Activated CD4-positive, alpha-beta T cell treated with anti-CD3 and anti-CD28 coated beads for 36 hours (primary cell): ENCODE results near the gene MYO1B. TPM values are rescaled to one million over a fixed set of nuclear protein-coding genes. Genes with fewer than 3 reads are reported as not detected.

ENCODE experiments used
- ATAC-seq: fragments of 200-7000 bp; cut with Tn5 transposase; one replicate; pipeline ENCODE4 v1.10.0; 2021; ENCODE audit warnings: mild to moderate bottlenecking, moderate library complexity
- CTCF ChIA-PET: fragments of 350-600 bp; sonication (Branson Sonifier 250); formaldehyde crosslinking; loops from one replicate; lab custom pipeline; 2021; ENCODE audit warnings: antibody characterized with exemption; lab: Charles Lee
- POLR2A ChIA-PET: fragments of 350-600 bp; sonication (Branson Sonifier 250); formaldehyde crosslinking; loops from one replicate; lab custom pipeline; 2021; ENCODE audit warnings: antibody characterized with exemption, inconsistent platforms; lab: Charles Lee
- DNase-seq: peaks from one replicate; pipeline ENCODE4 v3.0.0-alpha.2; 2020
- H3K27ac Mint-ChIP-seq: one replicate; pipeline ENCODE4 v1.8.0; 2021; ENCODE audit warnings: mixed read lengths
- H3K27me3 Mint-ChIP-seq: one replicate; pipeline ENCODE4 v1.8.0; 2021; ENCODE audit warnings: mixed read lengths
- H3K36me3 Mint-ChIP-seq: one replicate; pipeline ENCODE4 v1.8.0; 2021; ENCODE audit warnings: low read depth, mixed read lengths
- H3K4me1 Mint-ChIP-seq: one replicate; pipeline ENCODE4 v1.8.0; 2021; ENCODE audit warnings: mixed read lengths
- H3K4me3 Mint-ChIP-seq: one replicate; pipeline ENCODE4 v1.8.0; 2021; ENCODE audit warnings: mild to moderate bottlenecking, moderate library complexity, mixed read lengths
- H3K9me3 Mint-ChIP-seq: one replicate; pipeline ENCODE4 v1.8.0; 2021; ENCODE audit warnings: low read depth, mixed read lengths
- intact Hi-C, 2 experiments: fragments of 100-400 bp; cut with DNase I in 1 of 2; cut with micrococcal nuclease in 1 of 2; formaldehyde crosslinking; loops; one replicate each; pipeline versions ENCODE4 v1.14.2 to v1.15.1; 2022 to 2024; cut with DNase I, micrococcal nuclease
- total RNA-seq, 2 experiments: library from RNA; stranded (reverse); gene quantifications; one replicate each; pipeline ENCODE4 v1.2.3, GENCODE V29; 2021

MYO1B gene
- total RNA-seq, 2 experiments from 2014 or later, result 29.7 to 36.7 TPM

DNA sequence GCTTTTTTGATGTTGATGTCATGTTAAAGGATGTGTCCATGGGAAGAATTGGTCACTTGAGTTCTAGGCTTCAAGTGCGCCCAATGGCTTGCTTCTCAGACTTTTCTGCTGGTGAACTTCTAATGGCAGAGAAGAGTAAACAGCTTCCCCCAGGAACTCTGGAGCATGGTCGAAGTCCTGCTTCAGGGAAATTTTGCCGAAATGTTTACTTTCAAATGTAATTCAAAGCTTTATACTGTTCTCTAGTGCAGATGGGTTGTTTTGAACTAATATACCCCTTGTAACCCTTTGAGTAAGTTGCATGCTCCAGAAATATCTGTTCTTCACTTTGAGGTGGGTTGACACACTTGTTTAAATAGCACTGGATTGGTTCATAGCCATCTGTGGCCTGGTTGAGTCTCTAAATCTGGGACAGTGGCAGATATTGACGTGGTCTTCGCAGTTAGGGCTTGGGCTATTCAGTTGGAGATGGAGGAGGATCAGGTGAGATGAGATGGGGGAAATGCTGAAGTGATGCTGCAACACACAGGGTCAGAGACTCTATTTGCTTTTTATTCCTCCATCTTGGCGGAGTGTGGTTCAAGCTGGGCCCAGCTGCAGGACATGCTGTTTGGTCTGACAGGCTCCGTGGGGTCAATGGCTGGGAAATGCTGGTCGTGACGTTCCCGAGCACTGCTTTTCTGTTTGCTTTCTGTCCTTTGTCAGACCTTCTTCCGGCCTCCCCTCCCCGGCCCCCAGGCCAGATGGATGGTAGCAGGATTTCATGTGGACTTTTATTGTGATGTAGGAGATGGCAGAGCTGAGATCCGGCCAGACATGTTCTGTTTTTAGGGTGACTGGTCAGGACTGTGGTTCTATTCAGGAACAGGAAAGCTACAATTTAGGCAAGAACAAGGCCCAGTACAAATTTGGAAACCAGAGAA is 35.9 kb downstream of the MYO1B start:
- no peak overlapping the region for H3K27ac Mint-ChIP-seq
- no peaks in the 10 kb centered on the region for H3K9me3 Mint-ChIP-seq
- H3K36me3 Mint-ChIP-seq, result no peaks in the 10 kb centered on the region
- no peak for ATAC-seq
- no peaks in the 10 kb centered on the region for H3K27me3 Mint-ChIP-seq
- H3K4me3 Mint-ChIP-seq, result no peak overlapping the region
- DNase-seq, result no peak
- no peaks in the 10 kb centered on the region for H3K4me1 Mint-ChIP-seq
- CTCF ChIA-PET, result interaction anchor here (0.6 kb wide), 1 partner anchor 258 kb away, joined by 4 read pairs; no protein-coding TSS in a partner anchor
- POLR2A ChIA-PET, result no interaction called here
- intact Hi-C loops, result no loop called here

DNA sequence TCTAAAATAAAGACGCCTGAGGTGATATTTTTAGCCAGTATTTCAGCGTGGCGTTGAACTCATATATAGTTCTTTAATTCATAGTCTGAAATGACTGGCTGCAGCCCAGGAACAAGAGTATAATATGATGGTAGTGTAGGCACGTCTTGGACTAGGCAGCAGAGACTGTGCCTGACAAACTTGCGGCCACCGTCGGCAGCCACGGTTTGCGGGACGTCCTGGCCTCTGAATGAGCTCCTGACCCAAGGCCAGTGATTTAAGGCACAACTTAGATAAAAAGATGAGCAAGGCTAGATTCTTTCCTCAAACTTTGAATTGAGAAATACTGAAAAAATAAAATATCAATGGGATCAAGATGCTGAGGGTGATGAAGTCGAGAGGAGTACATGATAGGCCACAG is 40.0 kb downstream of the MYO1B start:
- ATAC-seq (no peak), DNase-seq (no peak)
- CTCF ChIA-PET, result interaction anchor here (0.6 kb wide), 1 partner anchor 63 kb away, joined by 3 read pairs; no protein-coding TSS in a partner anchor
- POLR2A ChIA-PET, result no interaction called here
- Mint-ChIP-seq H3K4me1 (no peaks in the 10 kb centered on the region), H3K27ac (no peak overlapping the region), H3K4me3 (no peak overlapping the region), H3K36me3 (no peaks in the 10 kb centered on the region), H3K9me3 (no peaks in the 10 kb centered on the region), H3K27me3 (no peaks in the 10 kb centered on the region)
- intact Hi-C loops, result no loop called here

DNA sequence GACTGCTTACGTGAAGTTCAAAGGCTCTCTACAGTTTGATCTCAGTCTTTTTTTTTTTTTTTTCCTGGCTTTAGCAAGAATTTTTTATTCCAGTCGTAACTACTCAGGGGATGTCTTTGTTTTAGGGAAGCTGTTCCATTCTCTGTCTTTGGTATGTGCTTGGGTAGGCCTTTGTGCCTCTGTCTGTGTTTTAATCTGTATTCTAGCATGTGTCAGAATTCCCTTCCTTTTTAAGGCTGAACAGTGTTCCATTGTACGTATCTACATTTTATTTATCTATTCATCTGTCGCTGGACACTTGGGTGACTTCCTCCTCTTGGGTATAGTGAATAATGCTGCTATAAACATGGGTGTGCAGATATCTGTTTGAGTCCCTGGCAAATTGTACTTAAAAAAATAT is 42.6 kb downstream of the MYO1B start:
- no peaks in the 10 kb centered on the region for H3K4me1 Mint-ChIP-seq
- intact Hi-C loops, result no loop called here
- no peak overlapping the region for H3K4me3 Mint-ChIP-seq
- POLR2A ChIA-PET, result no interaction called here
- CTCF ChIA-PET, result interaction anchor here (0.6 to 1.4 kb wide), 5 partner anchors 9 to 311 kb away, joined by 3 to 4 read pairs (median 3); no protein-coding TSS in a partner anchor
- no peaks in the 10 kb centered on the region for H3K9me3 Mint-ChIP-seq
- H3K36me3 Mint-ChIP-seq, result no peaks in the 10 kb centered on the region
- no peak overlapping the region for H3K27ac Mint-ChIP-seq
- ATAC-seq (no peak), DNase-seq (no peak)
- H3K27me3 Mint-ChIP-seq, result no peaks in the 10 kb centered on the region

DNA sequence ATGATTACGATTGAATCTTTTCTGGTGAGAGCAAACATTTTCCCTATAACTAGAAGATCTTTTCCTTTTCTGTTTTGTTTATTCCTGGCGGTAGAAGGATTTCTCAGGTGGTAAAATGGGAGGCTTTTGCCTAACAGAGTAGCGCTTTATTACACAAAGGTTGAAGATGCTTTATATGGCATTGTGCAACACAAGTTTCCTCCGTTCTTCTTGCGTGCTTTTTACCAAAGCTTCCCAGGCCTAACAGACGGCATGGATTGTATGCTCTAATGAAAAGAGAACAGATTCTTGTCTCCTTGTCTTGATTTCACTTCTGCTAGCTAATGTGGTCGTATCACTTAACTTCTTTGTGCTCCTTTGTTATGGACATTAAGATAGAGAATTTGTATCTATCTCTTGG is 43.8 kb downstream of the MYO1B start:
- Mint-ChIP-seq H3K27ac (no peak overlapping the region), H3K27me3 (no peaks in the 10 kb centered on the region), H3K4me1 (no peaks in the 10 kb centered on the region), H3K36me3 (no peaks in the 10 kb centered on the region), H3K4me3 (no peak overlapping the region), H3K9me3 (no peaks in the 10 kb centered on the region)
- ATAC-seq, result no peak
- ChIA-PET CTCF (interaction anchor here (1.3 kb wide), 1 partner anchor 13 kb away, joined by 4 read pairs; no protein-coding TSS in a partner anchor), POLR2A (no interaction called here)
- no peak for DNase-seq
- intact Hi-C loops, result no loop called here

DNA sequence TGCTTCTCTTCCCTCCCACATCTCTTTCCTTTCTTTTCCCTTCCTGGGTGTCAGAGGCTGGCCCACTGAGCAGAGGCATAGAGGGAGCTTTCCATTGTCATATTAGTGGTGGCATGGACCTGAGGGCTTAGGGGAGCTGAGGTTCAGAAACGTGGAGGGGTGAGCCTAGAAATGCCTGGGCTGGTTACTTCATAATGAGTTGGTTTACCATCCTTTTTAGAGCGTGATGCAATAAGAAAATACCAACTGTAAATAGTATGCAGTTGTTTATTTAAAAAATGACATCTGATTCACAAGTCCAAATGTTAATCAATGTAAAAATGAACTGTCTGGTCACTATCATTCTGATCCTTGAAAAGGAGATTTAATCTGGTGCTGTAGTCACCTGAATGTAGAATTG is 46.3 kb downstream of the MYO1B start:
- H3K27ac Mint-ChIP-seq, result no peak overlapping the region
- intact Hi-C loops, result no loop called here
- H3K27me3 Mint-ChIP-seq, result no peaks in the 10 kb centered on the region
- H3K36me3 Mint-ChIP-seq, result no peaks in the 10 kb centered on the region
- ChIA-PET POLR2A (no interaction called here), CTCF (interaction anchor here (0.9 kb wide), 1 partner anchor 239 kb away, joined by 4 read pairs; no protein-coding TSS in a partner anchor)
- no peaks in the 10 kb centered on the region for H3K9me3 Mint-ChIP-seq
- DNase-seq (no peak), ATAC-seq (no peak)
- H3K4me3 Mint-ChIP-seq, result no peak overlapping the region
- no peaks in the 10 kb centered on the region for H3K4me1 Mint-ChIP-seq

DNA sequence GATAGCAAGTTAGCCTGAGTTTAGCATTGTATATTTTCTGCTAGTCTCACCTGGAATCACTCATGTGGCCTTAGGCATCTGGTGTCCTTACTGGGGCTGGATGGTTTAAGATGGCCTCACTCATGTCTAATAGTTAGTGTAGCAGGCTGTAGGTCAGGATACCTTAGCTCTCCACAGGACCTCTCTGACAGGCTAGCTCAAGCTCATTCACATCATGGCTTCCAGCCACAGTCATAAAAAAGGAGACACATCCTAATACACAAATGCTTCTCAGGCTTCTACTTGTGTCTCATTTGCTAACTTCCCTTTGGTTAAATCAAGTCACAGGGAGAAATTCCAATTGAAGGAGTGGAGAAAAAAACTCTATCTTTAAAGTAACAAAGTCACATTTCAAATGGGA is 47.7 kb downstream of the MYO1B start:
- H3K36me3 Mint-ChIP-seq, result no peaks in the 10 kb centered on the region
- no peaks in the 10 kb centered on the region for H3K9me3 Mint-ChIP-seq
- H3K27ac Mint-ChIP-seq, result no peak overlapping the region
- intact Hi-C loops, result no loop called here
- ATAC-seq (no peak), DNase-seq (no peak)
- no peaks in the 10 kb centered on the region for H3K4me1 Mint-ChIP-seq
- H3K27me3 Mint-ChIP-seq, result no peaks in the 10 kb centered on the region
- CTCF ChIA-PET, result interaction anchor here (0.7 kb wide), 1 partner anchor 22 kb away, joined by 3 read pairs; no protein-coding TSS in a partner anchor
- POLR2A ChIA-PET, result no interaction called here
- H3K4me3 Mint-ChIP-seq, result no peak overlapping the region

DNA sequence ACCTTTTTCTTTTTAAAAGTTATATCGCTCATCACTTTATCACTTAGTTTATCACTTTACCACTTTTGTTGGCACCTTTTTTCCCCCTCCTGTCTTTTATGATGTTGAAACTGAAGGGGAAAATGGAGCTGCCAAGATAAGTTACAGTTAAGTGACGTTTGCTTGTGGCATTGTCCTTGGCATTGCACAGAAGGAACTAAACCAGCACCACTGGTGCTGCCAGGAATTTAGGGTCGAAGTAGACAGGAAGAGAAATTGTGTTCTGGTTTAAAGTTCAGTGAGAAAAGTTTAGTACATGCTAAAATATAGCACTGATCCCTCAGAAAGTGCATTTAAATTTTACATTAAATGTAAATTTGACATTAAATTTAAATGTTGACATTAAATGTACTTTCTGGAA is 49.9 kb downstream of the MYO1B start:
- no peaks in the 10 kb centered on the region for H3K4me1 Mint-ChIP-seq
- no peak for ATAC-seq
- CTCF ChIA-PET, result interaction anchor here (0.6 kb wide), 1 partner anchor 379 kb away, joined by 3 read pairs; no protein-coding TSS in a partner anchor
- H3K4me3 Mint-ChIP-seq, result no peak overlapping the region
- H3K9me3 Mint-ChIP-seq, result no peaks in the 10 kb centered on the region
- H3K27me3 Mint-ChIP-seq, result no peaks in the 10 kb centered on the region
- no peak for DNase-seq
- POLR2A ChIA-PET, result no interaction called here
- H3K36me3 Mint-ChIP-seq, result no peaks in the 10 kb centered on the region
- intact Hi-C loops, result no loop called here
- no peak overlapping the region for H3K27ac Mint-ChIP-seq

DNA sequence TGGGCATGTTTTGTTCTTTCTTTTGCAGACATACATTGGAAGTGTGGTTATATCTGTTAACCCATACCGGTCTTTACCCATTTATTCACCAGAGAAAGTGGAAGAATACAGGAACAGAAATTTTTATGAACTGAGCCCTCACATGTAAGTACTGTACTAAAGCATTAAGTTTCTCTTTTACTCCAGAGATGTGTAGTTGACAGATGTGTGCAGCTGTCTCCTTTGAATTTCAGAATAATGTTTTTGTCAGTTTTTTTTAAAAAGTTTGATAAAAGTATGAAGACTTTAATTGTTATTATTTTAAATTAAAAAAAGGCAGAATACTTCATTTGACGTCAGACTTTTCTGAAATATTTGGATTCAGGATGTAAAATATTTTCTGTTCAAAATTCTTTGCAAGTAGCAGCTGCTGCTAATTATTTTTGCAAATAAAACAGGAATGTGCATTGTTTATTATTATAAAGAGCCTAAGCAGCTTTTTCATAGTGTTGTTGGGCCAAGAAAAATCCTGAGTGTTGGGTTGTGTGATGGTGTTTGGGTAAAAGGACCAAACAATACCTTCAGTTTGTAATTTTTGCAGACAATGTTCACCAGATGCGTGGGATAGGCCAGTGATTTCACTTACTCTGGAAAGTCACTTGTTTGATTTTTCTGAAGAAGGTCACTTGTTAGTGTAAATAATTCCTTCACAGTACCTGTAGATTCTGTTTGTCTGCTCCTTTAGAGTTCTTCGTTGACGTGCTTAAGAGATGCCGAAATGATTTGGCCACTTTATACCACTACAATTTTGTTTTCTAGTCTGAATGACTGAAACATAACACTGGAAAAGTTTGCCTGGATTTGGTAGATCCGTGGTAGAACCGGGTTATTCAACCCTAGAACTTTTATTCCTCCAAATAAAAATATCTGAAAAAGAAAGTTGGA is 51.1 kb downstream of the MYO1B start:
- Mint-ChIP-seq H3K27me3 (no peaks in the 10 kb centered on the region), H3K27ac (no peak overlapping the region), H3K9me3 (no peaks in the 10 kb centered on the region), H3K4me1 (no peaks in the 10 kb centered on the region), H3K4me3 (no peak overlapping the region), H3K36me3 (no peaks in the 10 kb centered on the region)
- POLR2A ChIA-PET, result no interaction called here
- DNase-seq (no peak), ATAC-seq (no peak)
- intact Hi-C loops, result no loop called here
- CTCF ChIA-PET, result interaction anchor here (1.3 kb wide), 1 partner anchor 131 kb away, joined by 3 read pairs; no protein-coding TSS in a partner anchor

DNA sequence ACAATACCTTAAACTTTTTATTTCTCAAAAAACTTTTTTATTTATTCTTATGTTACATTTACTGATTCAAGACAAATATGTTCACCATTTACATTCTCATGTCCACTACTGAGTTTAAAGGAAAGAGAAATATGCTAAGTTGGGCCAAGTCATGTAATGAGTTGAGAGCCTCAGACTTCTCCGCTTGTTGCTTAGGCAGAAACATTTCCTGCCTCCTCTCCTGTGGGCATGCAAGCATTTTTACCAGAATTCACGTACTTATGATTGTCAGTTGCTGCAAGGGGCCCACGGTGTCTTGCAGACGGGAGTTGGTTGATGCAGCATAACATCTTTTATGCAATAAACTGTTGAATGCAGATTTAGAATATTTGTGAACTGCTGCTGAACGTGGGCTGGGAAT is 51.8 kb downstream of the MYO1B start:
- DNase-seq (no peak), ATAC-seq (no peak)
- intact Hi-C loops, result no loop called here
- no peak overlapping the region for H3K27ac Mint-ChIP-seq
- no peaks in the 10 kb centered on the region for H3K9me3 Mint-ChIP-seq
- H3K4me1 Mint-ChIP-seq, result no peaks in the 10 kb centered on the region
- H3K36me3 Mint-ChIP-seq, result no peaks in the 10 kb centered on the region
- ChIA-PET CTCF (no interaction called here), POLR2A (no interaction called here)
- H3K27me3 Mint-ChIP-seq, result no peaks in the 10 kb centered on the region
- H3K4me3 Mint-ChIP-seq, result no peak overlapping the region

DNA sequence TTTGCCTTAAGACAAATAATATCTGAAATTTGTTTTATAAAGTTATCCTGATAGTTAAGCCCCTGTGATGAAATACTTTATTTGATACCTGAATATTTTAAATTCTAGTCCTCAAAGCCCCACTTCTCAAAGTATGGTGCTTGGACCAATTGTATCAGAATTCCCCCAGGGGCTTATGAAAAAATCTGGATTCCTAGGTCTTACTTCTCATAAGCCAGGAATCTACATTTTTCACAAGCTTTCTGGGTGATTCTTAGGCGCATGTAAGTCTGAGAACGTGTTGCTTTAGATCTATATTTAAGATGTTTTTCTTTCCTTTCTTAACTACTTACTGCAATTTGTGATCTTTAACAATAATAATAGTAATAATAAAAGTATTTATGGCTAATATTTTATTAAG is 53.1 kb downstream of the MYO1B start:
- ChIA-PET CTCF (interaction anchor here (0.7 kb wide), 1 partner anchor 73 kb away, joined by 3 read pairs; no protein-coding TSS in a partner anchor), POLR2A (no interaction called here)
- no peaks in the 10 kb centered on the region for H3K27me3 Mint-ChIP-seq
- no peaks in the 10 kb centered on the region for H3K9me3 Mint-ChIP-seq
- H3K36me3 Mint-ChIP-seq, result no peaks in the 10 kb centered on the region
- DNase-seq, result no peak
- no peak overlapping the region for H3K27ac Mint-ChIP-seq
- H3K4me1 Mint-ChIP-seq, result no peaks in the 10 kb centered on the region
- intact Hi-C loops, result no loop called here
- H3K4me3 Mint-ChIP-seq, result no peak overlapping the region
- no peak for ATAC-seq

DNA sequence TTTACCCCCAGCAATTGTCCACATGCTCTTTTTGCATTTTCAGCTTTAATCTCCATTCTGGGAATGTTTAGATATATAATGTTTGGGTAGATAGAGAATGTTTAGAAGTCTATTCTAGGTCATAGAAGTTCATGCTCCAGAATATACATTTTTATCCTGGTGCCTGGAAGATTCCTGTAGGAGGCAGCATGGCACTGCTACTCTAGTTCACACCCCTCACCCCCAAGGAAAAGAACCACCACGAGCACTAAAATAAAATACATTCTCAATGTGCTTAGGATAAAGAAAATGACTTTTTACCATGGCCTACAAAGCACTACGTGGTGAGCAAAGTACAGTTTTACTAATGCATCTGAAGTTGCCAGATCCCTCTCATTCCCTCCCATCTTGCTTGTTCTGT is 53.8 kb downstream of the MYO1B start:
- Mint-ChIP-seq H3K4me3 (no peak overlapping the region), H3K36me3 (no peaks in the 10 kb centered on the region), H3K27me3 (no peaks in the 10 kb centered on the region), H3K9me3 (no peaks in the 10 kb centered on the region), H3K27ac (no peak overlapping the region), H3K4me1 (no peaks in the 10 kb centered on the region)
- intact Hi-C loops, result no loop called here
- ChIA-PET POLR2A (no interaction called here), CTCF (no interaction called here)
- ATAC-seq (no peak), DNase-seq (no peak)
